ENCODE data around the gene PCDHA1. TPM values are rescaled to one million over a fixed set of nuclear protein-coding genes. Genes with fewer than 3 reads are reported as not detected.
"Not testable (repeated sequence)": the region's sequence is repeated elsewhere in the genome, so short reads cannot be mapped to it uniquely, and the experiment has no call there.

PCDHA1 gene
- total and polyA plus RNA-seq, 9 of the 15 experiments (the other 6 are each of a cell fraction or from before 2014, with no cell fraction given): not detected

DNA sequence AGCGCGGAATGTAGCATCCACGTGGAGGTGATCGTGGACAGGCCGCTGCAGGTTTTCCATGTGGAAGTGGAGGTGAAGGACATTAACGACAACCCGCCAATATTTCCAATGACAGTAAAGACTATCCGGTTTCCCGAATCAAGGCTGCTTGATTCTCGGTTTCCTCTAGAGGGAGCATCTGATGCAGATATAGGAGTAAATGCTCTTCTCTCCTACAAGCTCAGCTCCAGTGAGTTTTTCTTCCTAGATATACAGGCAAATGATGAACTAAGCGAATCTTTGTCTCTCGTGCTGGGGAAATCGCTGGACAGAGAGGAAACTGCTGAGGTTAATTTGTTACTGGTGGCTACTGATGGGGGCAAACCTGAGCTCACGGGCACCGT is 9.3 kb downstream of the PCDHA1 start:
- TF ChIP-seq, protein P1, sequence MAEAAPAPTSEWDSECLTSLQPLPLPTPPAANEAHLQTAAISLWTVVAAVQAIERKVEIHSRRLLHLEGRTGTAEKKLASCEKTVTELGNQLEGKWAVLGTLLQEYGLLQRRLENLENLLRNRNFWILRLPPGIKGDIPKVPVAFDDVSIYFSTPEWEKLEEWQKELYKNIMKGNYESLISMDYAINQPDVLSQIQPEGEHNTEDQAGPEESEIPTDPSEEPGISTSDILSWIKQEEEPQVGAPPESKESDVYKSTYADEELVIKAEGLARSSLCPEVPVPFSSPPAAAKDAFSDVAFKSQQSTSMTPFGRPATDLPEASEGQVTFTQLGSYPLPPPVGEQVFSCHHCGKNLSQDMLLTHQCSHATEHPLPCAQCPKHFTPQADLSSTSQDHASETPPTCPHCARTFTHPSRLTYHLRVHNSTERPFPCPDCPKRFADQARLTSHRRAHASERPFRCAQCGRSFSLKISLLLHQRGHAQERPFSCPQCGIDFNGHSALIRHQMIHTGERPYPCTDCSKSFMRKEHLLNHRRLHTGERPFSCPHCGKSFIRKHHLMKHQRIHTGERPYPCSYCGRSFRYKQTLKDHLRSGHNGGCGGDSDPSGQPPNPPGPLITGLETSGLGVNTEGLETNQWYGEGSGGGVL (CRISPR knock-in tag; IDR thresholded peaks at IDR 0.05): no peak
- TF ChIP-seq, protein P2, sequence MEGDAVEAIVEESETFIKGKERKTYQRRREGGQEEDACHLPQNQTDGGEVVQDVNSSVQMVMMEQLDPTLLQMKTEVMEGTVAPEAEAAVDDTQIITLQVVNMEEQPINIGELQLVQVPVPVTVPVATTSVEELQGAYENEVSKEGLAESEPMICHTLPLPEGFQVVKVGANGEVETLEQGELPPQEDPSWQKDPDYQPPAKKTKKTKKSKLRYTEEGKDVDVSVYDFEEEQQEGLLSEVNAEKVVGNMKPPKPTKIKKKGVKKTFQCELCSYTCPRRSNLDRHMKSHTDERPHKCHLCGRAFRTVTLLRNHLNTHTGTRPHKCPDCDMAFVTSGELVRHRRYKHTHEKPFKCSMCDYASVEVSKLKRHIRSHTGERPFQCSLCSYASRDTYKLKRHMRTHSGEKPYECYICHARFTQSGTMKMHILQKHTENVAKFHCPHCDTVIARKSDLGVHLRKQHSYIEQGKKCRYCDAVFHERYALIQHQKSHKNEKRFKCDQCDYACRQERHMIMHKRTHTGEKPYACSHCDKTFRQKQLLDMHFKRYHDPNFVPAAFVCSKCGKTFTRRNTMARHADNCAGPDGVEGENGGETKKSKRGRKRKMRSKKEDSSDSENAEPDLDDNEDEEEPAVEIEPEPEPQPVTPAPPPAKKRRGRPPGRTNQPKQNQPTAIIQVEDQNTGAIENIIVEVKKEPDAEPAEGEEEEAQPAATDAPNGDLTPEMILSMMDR (IDR thresholded peaks at IDR 0.05 in 2 of 3, conservative IDR thresholded peaks at IDR 0.05 in 1 of 3; ENCODE audit: insufficient read depth in 2 of 3, low read depth in 1 of 3, low read length in 3 of 3): peak in 1 of 3 experiments; percentile 21; a peak in 1 of 6 replicates
- 13% methylated on average over 15 of the region's 15 CpGs for WGBS (ENCODE audit: insufficient coverage, low coverage, missing lambda C conversion rate)
- H3K9me3 ChIP-seq (replicated peaks; ENCODE audit: control insufficient read depth, insufficient read depth, low read depth, low read length): no peaks in the 10 kb centered on the region

DNA sequence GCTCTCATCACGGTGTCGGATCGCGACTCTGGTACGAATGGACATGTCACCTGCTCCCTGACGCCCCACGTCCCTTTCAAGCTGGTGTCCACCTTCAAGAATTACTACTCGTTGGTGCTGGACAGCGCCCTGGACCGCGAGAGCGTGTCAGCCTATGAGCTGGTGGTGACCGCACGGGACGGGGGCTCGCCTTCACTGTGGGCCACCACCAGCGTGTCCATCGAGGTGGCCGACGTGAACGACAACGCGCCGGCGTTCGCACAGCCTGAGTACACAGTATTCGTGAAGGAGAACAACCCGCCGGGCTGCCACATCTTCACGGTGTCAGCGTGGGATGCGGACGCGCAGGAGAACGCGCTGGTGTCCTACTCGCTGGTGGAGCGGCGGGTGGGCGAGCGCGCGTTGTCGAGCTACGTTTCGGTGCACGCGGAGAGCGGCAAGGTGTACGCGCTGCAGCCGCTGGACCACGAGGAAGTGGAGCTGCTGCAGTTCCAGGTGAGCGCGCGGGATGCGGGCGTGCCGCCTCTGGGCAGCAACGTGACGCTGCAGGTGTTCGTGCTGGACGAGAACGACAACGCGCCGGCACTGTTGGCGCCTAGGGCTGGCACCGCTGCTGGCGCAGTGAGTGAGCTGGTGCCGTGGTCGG is 10.3 kb downstream of the PCDHA1 start:
- H3K27ac ChIP-seq (ENCODE audit: extremely low read depth, low read depth, low read length); H3K4me2 ChIP-seq (ENCODE audit: insufficient read depth, low read length); H4K20me1 ChIP-seq (replicated peaks; ENCODE audit: control insufficient read depth, insufficient read depth, low read length); in situ Hi-C loops (cut with MboI); FAIRE-seq; ATAC-seq; intact Hi-C loops (cut with micrococcal nuclease); POLR2A ChIA-PET; BruUV-seq (replicated peaks); H3K79me2 ChIP-seq (ENCODE audit: control insufficient read depth, insufficient read depth, low read length); CTCF ChIA-PET (ENCODE audit: low intra/inter-chr PET ratio); H3K4me3 ChIP-seq; H3K36me3 ChIP-seq (ENCODE audit: control insufficient read depth, insufficient read depth, low read length); H2AFZ ChIP-seq (ENCODE audit: low read depth, low read length); H3K4me1 ChIP-seq (replicated peaks in 1 of 2; ENCODE audit: control insufficient read depth in 2 of 2, insufficient read depth in 2 of 2, low read length in 2 of 2); DNase-seq (ENCODE audit: extremely low read depth in 1 of 4, low spot score in 3 of 4); H3K9me3 ChIP-seq (replicated peaks; ENCODE audit: control insufficient read depth, insufficient read depth, low read depth, low read length); H3K9ac ChIP-seq (ENCODE audit: insufficient read depth in 1 of 2, low read depth in 2 of 2, low read length in 2 of 2); H3K9me1 ChIP-seq (ENCODE audit: control insufficient read depth, insufficient read depth, low read length); H3K27me3 ChIP-seq (ENCODE audit: control insufficient read depth in 2 of 2, insufficient read depth in 2 of 2, low read length in 2 of 2): not testable (repeated sequence)
- WGBS (ENCODE audit: insufficient coverage, low coverage, missing lambda C conversion rate): 23% methylated on average over 58 of the region's 72 CpGs

More for the DNA sequence above, 9.3 kb downstream of the PCDHA1 start:
- DNase-seq (ENCODE audit: extremely low read depth in 1 of 4, low spot score in 3 of 4) (peak in 2 of 4 experiments; percentile 9 to 13), FAIRE-seq (no peak), ATAC-seq (peak; percentile 74)
- Histone ChIP-seq H4K20me1 (replicated peaks; ENCODE audit: control insufficient read depth, insufficient read depth, low read length) (no peaks in the 10 kb centered on the region), H3K9ac (ENCODE audit: insufficient read depth in 1 of 2, low read depth in 2 of 2, low read length in 2 of 2) (no peak overlapping the region), H3K4me1 (replicated peaks in 1 of 2; ENCODE audit: control insufficient read depth in 2 of 2, insufficient read depth in 2 of 2, low read length in 2 of 2) (no peaks in the 10 kb centered on the region; a peak in 1 of 5 replicates), H3K4me3 (no peak overlapping the region), H3K79me2 (ENCODE audit: control insufficient read depth, insufficient read depth, low read length) (no peaks in the 10 kb centered on the region), H3K27ac (ENCODE audit: extremely low read depth, low read depth, low read length) (no peak overlapping the region), H3K9me1 (ENCODE audit: control insufficient read depth, insufficient read depth, low read length) (no peaks in the 10 kb centered on the region), H2AFZ (ENCODE audit: low read depth, low read length) (0 out of 2 replicates have a peak overlapping the region, but pooled peaks have one; percentile 26), H3K36me3 (ENCODE audit: control insufficient read depth, insufficient read depth, low read length) (no peaks in the 10 kb centered on the region), H3K4me2 (ENCODE audit: insufficient read depth, low read length) (no peak overlapping the region), H3K27me3 (ENCODE audit: control insufficient read depth in 2 of 2, insufficient read depth in 2 of 2, low read length in 2 of 2) (no peaks in the 10 kb centered on the region)
- POLR2A ChIA-PET: interaction anchor here (0.6 kb wide), 1 partner anchor 52 kb away, joined by 3 read pairs; no protein-coding TSS in a partner anchor
- in situ Hi-C loops (cut with MboI): no loop called here
- CTCF ChIA-PET (ENCODE audit: low intra/inter-chr PET ratio): no interaction called here
- no TSS peak for BruUV-seq (replicated peaks)
- intact Hi-C loops (cut with micrococcal nuclease): no loop called here

All from K562 (cell line).